HG03064 (cell line): ENCODE results near the gene IFI27L2.

Experiments used
- ATAC-seq: cut with Tn5 transposase; IDR thresholded peaks from one replicate; pipeline ENCODE4 v1.9.1; 2021; ENCODE audit warnings: low read depth; ENCODE audit not compliant: unreplicated experiment

The IFI27L2 gene

GRCh38 chr14:94153750-94154342, 24.4 kb upstream of the IFI27L2 start:
- no peak for ATAC-seq

GRCh38 chr14:94152676-94153075, 23.3 kb upstream of the IFI27L2 start:
- no peak for ATAC-seq

GRCh38 chr14:94145902-94146527, 16.6 kb upstream of the IFI27L2 start:
- ATAC-seq, result no peak

- ATAC-seq, result no peak
Measured at GRCh38 chr14:94144765-94145164, 15.4 kb upstream of the IFI27L2 start.

DNA sequence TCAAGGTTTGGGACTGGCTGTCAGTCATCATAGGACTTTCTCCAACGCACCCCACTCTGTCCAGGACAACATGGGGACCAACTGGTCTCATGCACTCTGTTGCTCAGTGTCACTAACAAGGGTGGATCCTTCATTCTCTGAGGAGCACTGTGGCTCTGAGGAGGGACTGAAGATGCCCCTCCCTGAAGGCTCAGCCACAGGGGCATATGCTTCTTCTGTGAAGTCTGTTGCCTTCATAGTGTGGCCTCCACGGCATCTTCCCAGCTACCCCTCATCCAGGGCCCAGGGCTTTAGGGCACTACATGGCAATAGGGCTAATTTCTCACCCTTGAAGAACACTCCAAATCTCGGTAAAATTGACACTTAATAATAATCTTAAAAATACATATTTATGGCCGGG, 14.3 kb upstream of the IFI27L2 start:
- ATAC-seq, result no peak

GRCh38 chr14:94143239-94143638, 13.8 kb upstream of the IFI27L2 start:
- no peak for ATAC-seq

- no peak for ATAC-seq
Measured at GRCh38 chr14:94142836-94143235, 13.4 kb upstream of the IFI27L2 start.

- ATAC-seq, result no peak
Measured at GRCh38 chr14:94142247-94142646, 12.8 kb upstream of the IFI27L2 start.

DNA sequence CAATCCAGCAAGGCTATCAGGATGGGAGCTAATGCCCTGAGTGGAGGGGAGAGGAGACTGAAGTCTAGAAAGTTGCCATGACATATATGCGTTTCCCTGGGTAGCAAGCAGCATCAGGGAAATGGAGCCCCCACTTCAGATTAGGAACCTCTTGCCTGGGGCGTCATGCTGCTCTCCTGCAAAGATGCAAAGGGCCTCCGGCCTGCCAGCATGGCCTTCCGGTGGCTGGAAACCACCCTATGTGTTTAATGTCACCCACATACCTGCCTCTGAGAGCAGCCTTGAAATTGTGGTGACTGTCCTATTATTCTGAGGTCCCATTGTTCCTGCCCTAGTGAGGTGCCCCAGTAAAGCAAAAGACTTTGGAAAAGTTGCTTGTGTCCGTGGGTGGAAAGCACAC, 10.0 kb upstream of the IFI27L2 start:
- no peak for ATAC-seq

DNA sequence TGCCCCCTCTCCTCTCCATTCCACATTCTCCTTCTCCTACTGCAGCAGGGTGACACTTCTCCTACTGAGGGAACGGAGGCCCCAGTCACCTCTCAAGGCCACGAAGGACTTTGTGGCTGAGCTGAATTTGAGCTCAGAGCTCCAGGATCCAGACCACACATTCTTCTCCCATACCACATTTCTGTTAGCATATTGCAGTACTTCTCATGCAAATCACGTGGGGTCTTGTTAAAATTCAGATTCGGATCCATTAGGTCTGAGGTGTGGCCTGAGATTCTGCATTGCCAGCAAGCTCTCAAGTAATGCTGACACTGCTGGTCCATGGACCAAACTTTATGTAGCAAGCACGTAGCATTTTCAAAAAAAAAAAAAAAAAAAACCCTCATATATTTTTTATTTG, 9.6 kb upstream of the IFI27L2 start:
- no peak for ATAC-seq

DNA sequence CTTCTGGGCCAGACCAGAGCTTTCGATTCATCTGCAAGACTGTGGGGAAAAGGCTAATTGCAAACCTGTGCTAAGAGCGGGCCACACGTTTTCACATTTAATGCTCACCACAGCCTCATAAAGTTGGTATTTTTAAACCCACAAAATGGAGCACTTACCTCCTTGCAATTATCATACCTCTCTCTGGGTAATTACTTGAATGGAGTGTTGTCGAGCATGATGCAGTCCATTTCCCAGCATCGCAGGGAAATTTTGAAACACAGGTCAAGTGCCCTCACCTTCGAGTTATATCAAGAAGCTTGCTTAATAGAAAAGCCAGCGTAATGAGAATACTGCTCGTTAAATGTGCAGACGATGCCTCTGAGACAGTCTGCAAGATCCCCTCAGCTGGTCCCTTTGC, 8.8 kb upstream of the IFI27L2 start:
- ATAC-seq, result no peak

DNA sequence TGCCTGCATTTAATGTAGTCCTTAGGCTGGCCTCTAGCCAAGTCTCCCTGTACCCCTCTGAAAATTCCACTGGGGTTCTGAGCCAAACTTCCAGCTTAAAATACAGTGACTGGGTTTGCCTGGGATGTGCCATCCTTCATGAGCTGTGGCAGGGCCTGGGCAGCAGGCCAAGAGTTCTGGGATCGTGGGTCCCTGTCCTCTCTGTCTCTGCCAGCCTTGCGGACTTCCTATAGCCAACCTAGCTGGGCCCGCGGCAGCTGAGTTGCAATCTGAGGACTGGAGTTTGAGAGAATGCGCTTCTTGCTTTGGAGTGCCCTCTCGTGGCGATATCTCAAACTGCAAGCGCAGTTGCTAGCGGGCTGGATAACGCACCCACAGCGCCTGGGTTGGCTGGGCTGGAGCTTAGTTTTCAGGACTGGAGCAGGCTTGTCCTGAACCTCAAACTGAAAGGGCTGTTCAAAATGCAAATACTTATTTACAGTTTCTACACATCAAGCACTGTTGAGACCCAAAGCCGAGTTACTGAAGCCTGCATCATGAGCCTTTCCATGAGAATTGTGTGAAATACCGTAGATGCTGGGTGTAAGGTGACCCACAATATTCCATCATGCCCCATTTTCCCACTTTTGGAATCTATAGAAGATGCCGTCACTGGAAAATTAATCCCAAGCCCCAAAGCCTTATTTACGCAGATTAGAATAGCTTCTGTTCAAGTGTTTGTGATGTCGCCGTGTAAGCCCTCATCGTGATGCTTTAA, 7.3 kb upstream of the IFI27L2 start:
- peak; percentile 63 for ATAC-seq

- no peak for ATAC-seq
Measured at GRCh38 chr14:94135476-94135875, 6.1 kb upstream of the IFI27L2 start.

- no peak for ATAC-seq
Measured at GRCh38 chr14:94132285-94132887, 3.0 kb upstream of the IFI27L2 start.

DNA sequence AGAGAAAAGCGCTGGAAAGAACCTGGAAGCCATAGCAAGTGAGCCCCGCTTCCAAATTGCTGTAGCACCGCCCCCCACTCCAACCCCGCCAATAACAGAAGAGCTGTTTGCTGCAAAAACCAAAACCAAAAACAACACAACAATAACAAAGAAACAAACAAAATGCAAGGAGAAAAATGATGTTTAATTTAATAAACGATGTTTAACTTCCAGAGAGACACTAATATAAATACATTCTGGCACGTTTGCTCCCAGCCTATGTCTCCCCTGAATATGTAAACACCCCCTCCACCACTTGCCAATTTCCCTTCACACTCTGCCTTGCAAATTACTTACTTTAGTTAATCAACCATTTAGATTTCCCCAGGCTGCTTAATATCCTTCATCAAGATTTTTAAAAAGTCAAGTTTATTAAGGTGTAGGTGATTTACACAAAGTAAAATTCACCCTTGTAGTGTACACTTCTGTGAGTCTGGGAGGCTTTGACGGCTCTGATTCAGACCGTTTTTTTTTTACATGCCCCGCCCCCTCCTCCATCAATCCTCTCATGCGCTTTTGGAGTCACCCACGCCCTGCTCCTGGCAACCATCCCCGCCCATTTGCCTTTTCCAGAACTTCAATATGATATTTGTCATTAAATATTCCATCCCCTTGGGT, 482 bp upstream of the IFI27L2 start:
- no peak for ATAC-seq

- no peak for ATAC-seq
Measured at GRCh38 chr14:94128216-94128839, 1.1 kb downstream of the IFI27L2 start.

GRCh38 chr14:94127330-94127729, 2.1 kb downstream of the IFI27L2 start:
- no peak for ATAC-seq

DNA sequence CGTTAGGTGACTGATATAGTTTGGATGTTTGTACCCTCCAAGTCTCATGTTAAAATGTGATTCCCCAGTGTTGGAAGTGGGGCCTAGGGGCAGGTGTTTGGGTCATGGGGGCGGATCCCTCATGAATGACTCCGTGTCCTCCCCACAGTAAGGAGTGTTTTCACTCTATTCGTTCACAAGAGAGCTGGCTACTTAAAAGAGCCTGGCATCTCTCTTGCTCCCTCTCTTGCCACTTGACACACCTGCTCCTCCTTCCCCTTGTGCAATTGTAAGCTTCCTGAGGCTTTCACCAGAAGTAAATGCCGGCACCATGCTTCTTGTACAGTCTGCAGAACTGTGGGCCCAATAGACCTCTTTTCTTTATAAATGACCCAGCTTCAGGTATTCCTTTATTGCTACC, 2.6 kb downstream of the IFI27L2 start:
- no peak for ATAC-seq

GRCh38 chr14:94126419-94126677, 3.1 kb downstream of the IFI27L2 start:
- no peak for ATAC-seq

DNA sequence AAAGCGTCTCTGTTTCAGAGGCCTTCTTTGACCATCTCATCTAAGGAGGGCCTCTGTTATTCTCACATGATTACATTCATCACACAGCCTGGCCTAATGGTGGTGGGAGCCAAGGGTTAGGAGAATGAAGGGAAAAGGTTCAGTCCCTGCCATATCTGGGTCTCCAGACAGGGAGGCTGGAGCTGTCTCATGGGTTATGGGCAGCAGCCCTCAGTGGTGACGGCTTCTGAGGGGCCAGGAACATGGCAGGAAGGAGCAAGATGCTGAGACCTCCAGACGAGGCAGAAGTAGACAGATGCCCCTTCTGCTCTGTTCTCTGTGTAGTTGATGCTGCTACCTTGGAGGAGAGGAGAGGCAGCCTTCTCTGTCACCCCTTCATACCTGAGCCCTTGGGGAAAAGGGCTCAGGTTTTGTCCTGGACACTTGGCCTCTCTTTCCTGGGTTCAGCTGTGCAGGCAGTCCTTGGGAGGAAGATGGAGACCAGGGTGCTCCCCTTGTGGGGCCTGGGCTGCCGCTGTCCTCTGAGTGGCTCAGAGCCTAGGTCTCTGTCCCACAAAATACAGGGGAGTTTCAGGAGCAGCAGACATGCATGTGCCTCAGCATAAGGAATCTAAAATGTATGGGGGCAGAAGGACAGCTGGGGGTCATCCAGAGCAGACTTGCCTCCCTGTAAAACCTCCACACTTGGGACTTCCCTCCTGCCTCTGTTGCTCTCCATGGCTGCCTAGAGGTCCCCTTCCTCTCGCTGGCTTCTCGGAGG, 3.6 kb downstream of the IFI27L2 start:
- no peak for ATAC-seq
